Measurements from ENCODE around the gene DGKZ.

The DGKZ gene

GRCh38 chr11:46414466-46414796 lies 67.2 kb downstream of the DGKZ start:
- no peak overlapping the region for H3K4me3 ChIP-seq (ENCODE audit: low read depth, low read length)
- DNase-seq (ENCODE audit: low read depth): no peak
- TF ChIP-seq CTCF (IDR thresholded peaks at IDR 0.05; ENCODE audit: low read depth, low read length, missing control alignments): no peak

- no peak overlapping the region for H3K4me3 ChIP-seq (ENCODE audit: low read depth, low read length)
- no peak for DNase-seq (ENCODE audit: low read depth)
Observed at GRCh38 chr11:46414879-46415278, 67.6 kb downstream of the DGKZ start.

GRCh38 chr11:46417711-46418110 lies 70.4 kb downstream of the DGKZ start:
- no peak overlapping the region for H3K4me3 ChIP-seq (ENCODE audit: low read depth, low read length)
- TF ChIP-seq CTCF (IDR thresholded peaks at IDR 0.05; ENCODE audit: low read depth, low read length, missing control alignments): no peak
- DNase-seq (ENCODE audit: low read depth): no peak

More at GRCh38 chr11:46414879-46415278, 67.6 kb downstream of the DGKZ start:
- TF ChIP-seq CTCF (IDR thresholded peaks at IDR 0.05; ENCODE audit: low read depth, low read length, missing control alignments): no peak

GRCh38 chr11:46418751-46419150 lies 71.5 kb downstream of the DGKZ start:
- TF ChIP-seq CTCF (IDR thresholded peaks at IDR 0.05; ENCODE audit: low read depth, low read length, missing control alignments): no peak
- H3K4me3 ChIP-seq (ENCODE audit: low read depth, low read length): no peak overlapping the region
- no peak for DNase-seq (ENCODE audit: low read depth)

GRCh38 chr11:46420513-46420912 lies 73.2 kb downstream of the DGKZ start:
- DNase-seq (ENCODE audit: low read depth): no peak
- no peak for TF ChIP-seq CTCF (IDR thresholded peaks at IDR 0.05; ENCODE audit: low read depth, low read length, missing control alignments)
- H3K4me3 ChIP-seq (ENCODE audit: low read depth, low read length): no peak overlapping the region

GRCh38 chr11:46421257-46421880 lies 74.1 kb downstream of the DGKZ start:
- DNase-seq (ENCODE audit: low read depth): no peak
- H3K4me3 ChIP-seq (ENCODE audit: low read depth, low read length): no peak overlapping the region
- TF ChIP-seq CTCF (IDR thresholded peaks at IDR 0.05; ENCODE audit: low read depth, low read length, missing control alignments): no peak

GRCh38 chr11:46422588-46422987 lies 75.3 kb downstream of the DGKZ start:
- DNase-seq (ENCODE audit: low read depth): no peak
- TF ChIP-seq CTCF (IDR thresholded peaks at IDR 0.05; ENCODE audit: low read depth, low read length, missing control alignments): no peak
- no peak overlapping the region for H3K4me3 ChIP-seq (ENCODE audit: low read depth, low read length)
